Neuron (in vitro differentiated cells): ENCODE results near the gene SYNPO.

Experiments
- H2AFZ ChIP-seq: one replicate; pipeline ENCODE4 v1.6.1; 2013; ENCODE audit warnings: low read depth, mild to moderate bottlenecking, inconsistent platforms, low read length, moderate library complexity
- H3K27me3 ChIP-seq: one replicate; pipeline ENCODE4 v1.6.1; 2013; ENCODE audit warnings: low read length; ENCODE audit not compliant: insufficient read depth
- H3K36me3 ChIP-seq: one replicate; pipeline ENCODE4 v1.6.1; 2013; ENCODE audit warnings: low read length; ENCODE audit not compliant: insufficient read depth
- H3K4me1 ChIP-seq: one replicate; pipeline ENCODE4 v1.6.1; 2013; ENCODE audit warnings: low read length; ENCODE audit not compliant: insufficient read depth
- H3K4me3 ChIP-seq: 2 replicates; pipeline ENCODE4 v1.5.1; 2013; ENCODE audit warnings: mild to moderate bottlenecking, low read length, moderate library complexity
- H3K9me3 ChIP-seq: one replicate; pipeline ENCODE4 v1.6.1; 2013; ENCODE audit warnings: low read length

Gene SYNPO

DNA sequence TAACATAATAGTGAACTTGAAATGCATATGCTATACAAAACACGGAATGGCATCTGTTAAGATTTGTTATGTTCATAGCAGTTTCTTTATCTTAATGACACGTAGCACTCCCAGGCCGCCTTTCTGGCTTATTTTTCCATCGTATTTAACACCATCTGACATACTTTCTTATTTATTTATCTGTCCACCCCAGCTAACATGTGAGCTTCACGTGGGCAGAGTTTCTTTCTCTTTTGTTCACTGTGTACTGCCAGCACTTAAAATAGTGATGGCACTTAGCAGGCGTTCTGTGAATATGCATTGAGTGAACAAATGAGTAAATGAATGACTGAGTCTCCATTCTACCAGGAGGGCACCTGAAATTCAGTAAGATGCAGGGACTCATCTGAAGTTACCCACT lies 29.4 kb upstream of the SYNPO start:
- H3K4me3 ChIP-seq, result no peak overlapping the region
- peaks cover 11% of the 10 kb centered on the region for H3K4me1 ChIP-seq
- no peaks in the 10 kb centered on the region for H3K36me3 ChIP-seq
- no peaks in the 10 kb centered on the region for H3K9me3 ChIP-seq
- peaks cover 15% of the 10 kb centered on the region for H3K27me3 ChIP-seq
- H2AFZ ChIP-seq, result no peak overlapping the region

DNA sequence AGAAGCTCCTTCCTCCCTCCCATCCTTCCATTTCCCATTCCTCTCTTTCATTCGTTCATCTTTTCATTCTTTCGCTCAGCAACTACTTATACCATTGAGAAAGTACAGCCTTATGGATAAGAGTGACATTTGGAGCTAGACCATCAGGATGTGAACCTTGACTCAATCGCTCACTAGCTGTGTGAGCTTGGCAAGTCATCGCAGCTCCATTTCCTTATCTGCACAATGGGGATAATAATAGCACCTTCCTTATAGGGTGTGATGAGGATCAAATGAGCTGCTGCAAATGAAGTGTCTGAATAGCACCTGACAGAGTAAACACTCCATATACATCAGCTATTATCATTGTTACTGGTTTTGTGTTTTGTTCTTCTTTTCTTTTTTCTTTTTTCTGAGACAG lies 28.1 kb upstream of the SYNPO start:
- Histone ChIP-seq H3K4me1 (peaks cover 11% of the 10 kb centered on the region), H3K9me3 (no peaks in the 10 kb centered on the region), H3K27me3 (peaks cover 18% of the 10 kb centered on the region), H2AFZ (no peak overlapping the region), H3K36me3 (no peaks in the 10 kb centered on the region), H3K4me3 (no peak overlapping the region)

DNA sequence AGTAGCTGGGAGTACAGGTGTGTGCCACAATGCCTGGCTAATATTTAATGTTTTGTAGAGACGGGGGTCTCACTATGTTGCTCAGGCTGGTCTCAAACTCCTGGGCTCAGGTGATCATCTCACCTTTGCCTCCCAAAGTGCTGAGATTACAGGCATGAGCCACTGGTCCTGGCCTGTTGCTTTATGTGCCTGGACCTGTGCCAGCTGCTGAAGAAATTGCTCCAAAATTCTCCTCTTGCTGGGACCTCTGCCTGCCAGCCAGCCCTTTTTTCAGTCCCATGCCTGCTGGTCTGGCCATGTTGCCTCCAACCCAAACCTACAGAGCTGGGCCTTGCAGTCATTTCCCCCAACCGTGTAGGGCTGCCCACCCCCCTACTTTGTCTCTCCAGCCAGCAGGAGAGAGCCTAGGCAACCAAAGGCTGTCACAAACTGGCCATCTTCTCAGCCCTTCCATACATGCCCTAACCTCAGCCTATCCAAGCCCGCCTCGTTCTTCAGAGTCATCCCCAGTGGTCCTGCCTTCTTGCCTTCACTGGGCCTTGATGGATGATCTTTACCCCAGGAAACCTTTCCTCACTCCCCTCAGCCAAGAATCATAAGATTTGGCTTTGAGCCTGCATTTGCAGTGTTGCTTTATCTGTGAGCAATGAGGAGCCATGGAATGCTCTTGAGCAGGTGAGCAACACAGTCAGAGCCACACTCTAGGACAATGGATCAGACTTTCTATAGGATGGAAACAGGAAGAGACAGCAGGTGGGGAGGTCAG lies 27.4 kb upstream of the SYNPO start:
- H3K9me3 ChIP-seq, result no peaks in the 10 kb centered on the region
- H3K27me3 ChIP-seq, result peaks cover 21% of the 10 kb centered on the region
- peaks cover 11% of the 10 kb centered on the region for H3K4me1 ChIP-seq
- no peaks in the 10 kb centered on the region for H3K36me3 ChIP-seq
- no peak overlapping the region for H2AFZ ChIP-seq
- H3K4me3 ChIP-seq, result no peak overlapping the region

DNA sequence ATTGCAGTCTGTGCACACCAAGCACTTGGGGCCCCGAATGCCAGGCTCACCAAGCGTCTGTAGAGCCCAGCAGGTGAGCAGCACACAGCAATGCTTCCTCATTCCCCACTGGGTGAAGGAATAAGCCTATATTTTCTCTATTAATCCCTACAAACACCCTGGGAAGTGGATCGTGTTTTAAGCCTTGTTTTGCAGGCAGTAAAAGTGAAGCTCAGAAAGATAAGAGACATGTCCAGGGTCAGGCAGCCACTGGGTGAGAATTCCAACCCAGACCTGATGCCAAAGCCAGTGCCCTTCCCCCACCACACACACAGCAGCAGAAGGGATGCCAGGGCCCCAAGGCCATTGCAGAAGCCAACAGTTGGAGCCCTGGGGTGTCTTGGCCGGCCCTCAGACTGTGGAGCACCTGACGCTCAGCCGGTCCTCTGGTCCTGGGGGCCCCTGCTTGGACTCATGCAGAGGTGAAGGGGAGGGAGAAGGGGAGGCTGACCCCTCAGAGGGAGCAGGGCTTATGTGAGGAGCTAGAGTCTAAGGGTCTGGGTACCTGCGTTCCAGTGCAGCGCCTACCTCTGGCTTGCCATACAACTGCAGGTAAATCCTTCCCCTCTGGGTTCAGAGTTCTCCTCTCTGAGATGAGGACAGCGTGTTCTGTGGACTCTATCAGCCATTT lies 26.3 kb upstream of the SYNPO start:
- H2AFZ ChIP-seq, result no peak overlapping the region
- H3K9me3 ChIP-seq, result no peaks in the 10 kb centered on the region
- H3K27me3 ChIP-seq, result peaks cover 22% of the 10 kb centered on the region
- H3K4me3 ChIP-seq, result no peak overlapping the region
- no peaks in the 10 kb centered on the region for H3K36me3 ChIP-seq
- peaks cover 11% of the 10 kb centered on the region for H3K4me1 ChIP-seq

DNA sequence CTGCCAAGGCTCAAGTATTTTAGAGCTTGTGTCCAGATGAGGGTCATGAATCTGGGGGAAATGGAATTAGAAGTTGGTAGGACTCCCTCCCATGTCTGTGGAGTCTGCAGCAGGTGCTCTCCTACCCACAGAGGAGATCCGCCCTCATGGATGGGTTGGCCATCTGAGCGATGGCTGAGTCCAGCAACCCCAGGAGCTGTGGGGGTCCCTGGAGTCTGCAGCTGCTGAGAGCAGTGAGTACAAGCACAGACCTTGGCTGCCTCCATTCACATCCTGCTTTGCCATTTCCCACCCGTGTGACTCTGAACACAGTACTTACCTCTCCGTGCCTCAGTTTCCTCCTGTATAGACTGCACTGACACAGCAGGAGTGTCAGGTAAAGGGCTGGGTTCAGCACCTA lies 25.8 kb upstream of the SYNPO start:
- Histone ChIP-seq H3K27me3 (peaks cover 26% of the 10 kb centered on the region), H3K36me3 (no peaks in the 10 kb centered on the region), H3K4me3 (no peak overlapping the region), H3K9me3 (no peaks in the 10 kb centered on the region), H2AFZ (no peak overlapping the region), H3K4me1 (peaks cover 11% of the 10 kb centered on the region)

DNA sequence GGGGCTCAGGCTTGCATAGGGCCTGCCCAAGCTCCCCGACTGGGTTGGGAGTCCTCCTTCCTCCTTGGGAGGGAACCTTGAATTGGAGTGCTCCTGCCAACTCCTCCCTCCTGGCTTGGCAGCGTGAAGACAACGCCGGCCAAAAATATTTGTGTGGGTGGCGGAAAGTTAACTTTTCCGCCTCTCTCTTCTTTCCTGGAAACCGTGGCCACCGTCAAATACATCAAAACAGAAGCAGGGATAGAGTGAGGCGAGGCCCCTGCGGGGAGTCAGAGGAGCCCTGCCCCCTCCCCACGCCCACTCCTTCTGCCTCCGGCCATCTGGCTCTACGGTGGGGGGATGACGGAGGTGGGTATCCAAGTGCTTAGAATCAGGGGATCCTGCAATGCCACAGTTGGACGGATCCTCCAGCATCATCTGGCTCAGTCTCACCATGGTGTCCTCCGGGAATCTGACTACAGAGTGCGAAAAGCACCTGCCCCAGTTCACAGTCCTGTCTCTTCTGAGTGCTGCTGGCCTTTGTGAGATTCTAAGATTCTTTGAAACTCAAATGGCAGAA lies 25.2 kb upstream of the SYNPO start:
- Histone ChIP-seq H3K9me3 (no peaks in the 10 kb centered on the region), H3K36me3 (no peaks in the 10 kb centered on the region), H3K27me3 (peaks cover 26% of the 10 kb centered on the region), H3K4me1 (peaks cover 6% of the 10 kb centered on the region), H2AFZ (no peak overlapping the region), H3K4me3 (no peak overlapping the region)

DNA sequence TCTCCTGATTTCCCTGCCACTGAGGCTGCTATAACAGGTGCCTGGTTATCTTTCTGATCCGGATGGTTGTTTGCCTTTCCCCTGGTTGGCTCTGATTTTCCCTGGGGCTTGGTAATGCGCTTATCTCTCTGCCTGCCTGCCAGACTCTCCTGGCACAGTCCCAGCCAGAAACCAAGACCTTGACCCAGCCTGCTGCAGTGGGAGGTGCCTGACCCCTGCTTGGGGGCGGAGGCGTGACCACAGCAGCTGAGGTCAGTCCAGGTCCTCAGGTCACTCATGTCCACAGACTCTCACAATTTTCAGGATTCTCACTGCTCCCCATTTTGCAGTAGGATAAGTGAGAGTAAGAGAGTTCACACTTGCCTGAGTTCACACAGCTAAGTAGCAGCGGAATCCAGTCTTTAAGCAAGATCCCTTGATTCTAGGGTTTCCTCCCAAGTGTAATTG lies 24.4 kb upstream of the SYNPO start:
- Histone ChIP-seq H3K27me3 (peaks cover 26% of the 10 kb centered on the region), H3K4me3 (no peak overlapping the region), H3K4me1 (peaks cover 5% of the 10 kb centered on the region), H2AFZ (no peak overlapping the region), H3K36me3 (no peaks in the 10 kb centered on the region), H3K9me3 (no peaks in the 10 kb centered on the region)

DNA sequence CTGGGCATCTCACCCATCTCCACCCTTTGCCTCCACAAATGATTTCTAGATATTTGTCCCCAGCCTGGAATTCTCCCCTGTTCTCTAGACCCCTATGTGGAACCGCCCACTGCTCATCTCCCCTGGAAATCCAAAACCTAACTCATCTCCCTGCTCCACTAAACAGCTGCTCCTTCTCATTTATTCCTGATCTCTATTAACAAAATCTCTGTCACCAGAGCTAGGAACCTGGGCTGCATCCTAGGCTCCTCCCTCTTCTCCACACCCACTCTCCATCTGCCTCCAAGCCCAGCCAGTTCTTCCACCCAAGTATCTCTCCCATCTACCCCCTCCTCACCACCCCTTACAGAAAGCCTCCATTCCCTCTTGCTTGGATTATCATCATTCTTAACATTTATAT lies 24.0 kb upstream of the SYNPO start:
- H3K4me1 ChIP-seq, result peaks cover 5% of the 10 kb centered on the region
- peaks cover 26% of the 10 kb centered on the region for H3K27me3 ChIP-seq
- no peaks in the 10 kb centered on the region for H3K36me3 ChIP-seq
- H3K9me3 ChIP-seq, result no peaks in the 10 kb centered on the region
- no peak overlapping the region for H2AFZ ChIP-seq
- no peak overlapping the region for H3K4me3 ChIP-seq

DNA sequence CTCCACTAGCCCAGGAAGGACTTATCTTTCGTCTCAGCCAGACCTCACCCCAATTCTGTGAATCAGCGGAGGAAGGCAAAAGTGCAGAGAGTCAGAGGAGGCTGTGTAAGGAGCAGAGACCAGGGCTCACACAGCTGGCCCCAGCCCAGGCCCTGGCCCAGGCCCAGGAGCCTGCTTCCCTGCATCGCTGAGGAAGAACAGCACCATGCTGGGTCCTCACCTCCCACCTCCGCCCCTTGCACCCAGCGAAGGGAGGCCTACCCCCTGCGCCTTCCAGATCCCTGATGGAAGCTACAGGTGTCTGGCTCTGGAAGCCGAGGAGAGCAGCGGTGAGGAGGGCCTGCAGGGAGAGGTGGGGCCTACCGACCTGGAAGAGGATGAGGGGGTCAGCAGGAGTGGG lies 22.3 kb upstream of the SYNPO start:
- no peaks in the 10 kb centered on the region for H3K36me3 ChIP-seq
- H3K9me3 ChIP-seq, result no peaks in the 10 kb centered on the region

DNA sequence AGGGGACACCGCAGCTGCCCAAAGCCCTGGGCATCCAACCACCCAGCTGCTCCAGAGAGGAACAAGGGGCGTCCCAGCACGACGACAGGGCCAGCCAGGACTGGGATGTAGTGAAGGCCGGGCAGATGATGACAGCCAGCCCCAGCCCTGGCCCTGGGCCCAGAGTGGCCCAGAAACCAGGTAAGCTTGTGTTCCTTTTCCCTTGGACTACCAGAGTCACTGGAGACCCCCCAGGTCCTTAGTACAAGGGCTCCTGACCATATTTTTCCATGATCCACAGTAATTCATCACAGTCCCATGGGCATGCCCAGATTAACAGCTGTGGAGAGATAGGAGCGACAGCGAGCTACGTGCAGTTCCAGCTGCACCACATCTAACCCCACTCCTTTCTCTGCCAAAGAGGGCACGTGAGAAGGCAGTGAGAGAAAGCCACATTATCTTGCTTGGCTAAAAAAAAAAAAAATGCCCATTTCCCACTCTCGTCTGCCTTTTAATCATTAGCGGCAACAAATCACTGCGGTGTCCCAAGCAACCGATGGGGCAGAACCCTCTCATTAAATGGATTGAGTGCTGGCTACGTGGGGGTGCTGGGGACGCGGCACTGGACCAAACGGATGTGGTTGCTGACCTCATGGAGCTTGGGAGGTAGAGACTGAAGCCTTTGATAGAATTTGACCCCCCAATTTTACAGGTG lies 21.7 kb upstream of the SYNPO start:
- H2AFZ ChIP-seq, result no peak overlapping the region
- no peak overlapping the region for H3K4me3 ChIP-seq
- H3K4me1 ChIP-seq, result peaks cover 5% of the 10 kb centered on the region
- H3K36me3 ChIP-seq, result no peaks in the 10 kb centered on the region
- H3K9me3 ChIP-seq, result no peaks in the 10 kb centered on the region
- H3K27me3 ChIP-seq, result peaks cover 42% of the 10 kb centered on the region

More for the DNA sequence above, 22.3 kb upstream of the SYNPO start:
- Histone ChIP-seq H2AFZ (no peak overlapping the region), H3K4me3 (no peak overlapping the region), H3K4me1 (peaks cover 5% of the 10 kb centered on the region), H3K27me3 (peaks cover 41% of the 10 kb centered on the region)

DNA sequence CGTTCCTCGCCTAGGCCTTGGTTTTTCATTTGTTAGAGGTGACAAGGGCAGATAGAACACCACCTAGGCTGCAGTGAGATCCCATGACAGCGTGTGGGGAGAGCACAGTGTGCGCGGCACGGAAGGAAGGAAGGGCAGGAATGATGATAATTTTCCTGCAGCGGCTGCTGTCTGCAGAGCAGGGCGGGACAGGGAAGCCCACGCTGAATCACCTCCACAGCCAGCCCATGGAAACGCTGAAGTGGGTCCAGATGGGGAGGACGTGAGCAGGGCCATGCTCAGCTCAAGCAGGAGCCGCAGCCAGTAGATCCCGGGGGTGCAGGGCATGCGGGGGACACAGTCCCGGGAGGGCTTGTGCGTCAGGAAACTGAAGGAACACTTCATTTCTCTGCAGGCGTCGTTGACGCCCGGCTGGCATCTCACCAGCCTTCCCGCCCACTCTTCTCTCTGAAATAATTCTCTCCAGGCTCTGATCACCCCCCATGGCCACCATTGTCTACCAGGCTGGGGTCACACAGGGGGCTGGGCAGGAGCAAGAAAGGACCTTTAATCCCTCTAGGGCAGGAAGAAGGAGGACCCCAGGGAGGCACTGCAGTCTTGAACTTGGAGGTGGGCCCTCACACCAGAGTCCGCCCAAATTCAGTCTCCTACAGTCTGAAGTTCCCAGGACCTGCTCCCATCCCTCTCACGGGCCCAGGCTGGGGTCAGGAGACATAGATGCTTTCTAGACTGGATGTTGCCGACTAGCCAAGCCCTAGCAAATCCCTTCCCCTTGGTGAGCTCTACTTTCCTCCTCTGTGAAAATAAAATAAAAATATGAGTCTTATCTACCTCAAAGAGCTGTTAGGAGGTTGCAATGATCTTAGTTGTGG lies 20.9 kb upstream of the SYNPO start:
- no peaks in the 10 kb centered on the region for H3K36me3 ChIP-seq
- no peak overlapping the region for H3K4me3 ChIP-seq
- peaks cover 5% of the 10 kb centered on the region for H3K4me1 ChIP-seq
- no peak overlapping the region for H2AFZ ChIP-seq
- peaks cover 44% of the 10 kb centered on the region for H3K27me3 ChIP-seq
- no peaks in the 10 kb centered on the region for H3K9me3 ChIP-seq

DNA sequence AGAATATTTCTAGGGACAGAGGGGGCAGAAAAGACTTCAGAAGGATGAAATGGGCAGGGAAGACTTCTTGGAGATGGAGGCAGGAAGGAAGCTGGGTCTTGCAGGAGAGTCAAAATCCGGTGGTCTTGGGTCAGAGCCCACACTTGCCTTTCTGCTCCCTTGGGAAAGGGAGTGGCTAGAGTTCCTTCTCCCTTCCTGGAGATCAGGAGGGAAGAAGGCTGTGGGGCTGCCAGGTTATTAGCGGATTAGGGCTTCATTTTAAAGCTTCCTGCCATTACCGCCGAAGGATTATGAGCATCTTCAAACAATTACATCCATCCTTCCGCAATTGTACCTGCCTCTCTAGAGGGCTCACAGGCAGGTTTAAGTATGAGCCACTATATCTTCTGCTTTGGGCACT lies 19.2 kb upstream of the SYNPO start:
- H3K4me1 ChIP-seq, result peaks cover 4% of the 10 kb centered on the region

More for the DNA sequence above, 19.2 kb upstream of the SYNPO start:
- Histone ChIP-seq H2AFZ (no peak overlapping the region), H3K27me3 (peaks cover 51% of the 10 kb centered on the region), H3K4me3 (no peak overlapping the region), H3K9me3 (no peaks in the 10 kb centered on the region), H3K36me3 (no peaks in the 10 kb centered on the region)
